GM18909 (cell line): ENCODE measurements around the gene SDR9C7.
"Not testable (repeated sequence)": the region's sequence is repeated elsewhere in the genome, so short reads cannot be mapped to it uniquely, and the experiment has no call there.

Experiments used
- ATAC-seq: cut with Tn5 transposase; IDR thresholded peaks from one replicate; pipeline ENCODE4 v1.9.1; 2021; ENCODE audit warnings: mild to moderate bottlenecking; ENCODE audit not compliant: unreplicated experiment, poor library complexity

Gene SDR9C7

GRCh38 chr12:56921346-56921745, 12.9 kb downstream of the SDR9C7 start:
- no peak for ATAC-seq

- ATAC-seq, result not testable (repeated sequence)
Measured at GRCh38 chr12:56918139-56918538, 16.1 kb downstream of the SDR9C7 start.

GRCh38 chr12:56916996-56917333, 17.2 kb downstream of the SDR9C7 start:
- ATAC-seq, result no peak

- no peak for ATAC-seq
Measured at GRCh38 chr12:56916296-56916995, 17.8 kb downstream of the SDR9C7 start.

- no peak for ATAC-seq
Measured at GRCh38 chr12:56914724-56915123, 19.5 kb downstream of the SDR9C7 start.

- ATAC-seq, result no peak
Measured at GRCh38 chr12:56914256-56914655, 20.0 kb downstream of the SDR9C7 start.

DNA sequence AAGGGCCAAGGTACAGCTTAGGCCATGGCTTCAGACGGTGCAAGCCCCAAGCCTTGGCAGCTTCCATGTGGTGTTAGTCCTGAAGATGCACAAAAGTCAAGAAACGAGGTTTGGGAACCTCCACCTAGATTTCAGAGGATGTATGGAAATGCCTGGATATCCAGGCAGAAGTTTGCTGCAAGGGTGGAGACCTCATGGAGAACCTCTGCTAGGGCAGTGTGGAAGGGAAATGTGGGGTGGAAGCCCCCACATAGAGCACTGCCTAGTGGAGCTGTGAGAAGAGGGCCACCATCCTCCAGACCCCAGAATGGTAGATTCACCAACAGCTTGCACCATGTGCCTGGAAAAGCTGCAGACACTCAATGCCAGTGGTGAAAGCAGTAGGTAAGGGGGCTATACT, 24.8 kb downstream of the SDR9C7 start:
- ATAC-seq, result not testable (repeated sequence)

DNA sequence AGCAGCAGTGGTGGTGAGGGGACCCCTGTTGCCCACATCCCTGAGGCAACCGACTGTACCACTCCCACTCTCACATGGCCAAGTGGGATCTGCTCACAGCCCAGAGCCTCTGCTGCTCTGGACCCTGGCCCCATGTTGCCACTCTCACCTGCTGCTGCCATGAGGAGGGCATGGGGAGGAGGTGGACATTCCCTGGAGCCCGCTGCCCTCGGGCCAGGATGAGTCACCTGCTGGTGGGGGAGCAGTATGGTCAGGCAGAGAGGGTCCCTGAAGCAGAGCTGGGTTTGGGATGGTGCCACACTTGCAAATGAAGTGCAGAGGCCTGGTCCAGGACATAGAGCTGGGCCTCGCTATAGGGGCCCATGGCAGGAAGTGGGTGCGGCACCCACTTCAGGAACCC, 26.1 kb downstream of the SDR9C7 start:
- no peak for ATAC-seq

DNA sequence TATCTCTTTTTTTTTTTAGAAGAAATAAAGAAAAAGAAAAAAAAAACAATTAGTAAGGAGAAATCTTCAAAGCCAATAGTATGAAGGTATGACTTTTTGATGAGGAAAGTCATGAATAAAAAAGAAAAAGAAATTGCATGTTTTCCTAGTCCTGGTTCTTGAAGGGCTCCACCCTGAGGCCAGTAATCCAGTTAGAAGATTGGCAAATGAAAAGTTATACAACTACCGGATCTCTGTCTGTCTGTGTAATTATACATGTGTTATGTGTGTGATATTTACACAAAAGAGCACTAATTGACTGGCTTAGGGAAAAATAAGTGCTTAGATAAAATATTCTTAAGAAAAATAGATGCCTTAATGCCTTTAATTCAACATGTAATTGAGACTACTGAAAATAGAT, 28.4 kb downstream of the SDR9C7 start:
- ATAC-seq, result no peak

DNA sequence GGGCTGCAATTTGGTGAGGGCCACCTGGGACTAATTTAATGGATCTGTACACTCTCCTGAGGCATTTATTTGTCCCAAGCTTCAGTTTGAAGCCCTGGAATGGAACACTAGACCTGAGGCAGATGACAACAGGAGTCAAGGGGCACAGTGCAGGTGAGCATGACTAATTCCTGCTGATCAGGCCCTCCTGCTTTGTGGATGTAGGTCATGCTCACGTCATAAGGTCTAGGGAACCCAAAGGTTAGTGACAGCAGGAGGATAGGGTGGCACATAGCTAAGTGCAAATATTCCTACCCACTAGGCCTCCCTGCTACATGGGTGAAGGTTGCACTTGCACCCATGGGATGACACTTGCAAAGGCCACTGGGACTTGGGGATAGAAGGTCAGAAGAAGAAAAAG, 30.8 kb downstream of the SDR9C7 start:
- no peak for ATAC-seq

DNA sequence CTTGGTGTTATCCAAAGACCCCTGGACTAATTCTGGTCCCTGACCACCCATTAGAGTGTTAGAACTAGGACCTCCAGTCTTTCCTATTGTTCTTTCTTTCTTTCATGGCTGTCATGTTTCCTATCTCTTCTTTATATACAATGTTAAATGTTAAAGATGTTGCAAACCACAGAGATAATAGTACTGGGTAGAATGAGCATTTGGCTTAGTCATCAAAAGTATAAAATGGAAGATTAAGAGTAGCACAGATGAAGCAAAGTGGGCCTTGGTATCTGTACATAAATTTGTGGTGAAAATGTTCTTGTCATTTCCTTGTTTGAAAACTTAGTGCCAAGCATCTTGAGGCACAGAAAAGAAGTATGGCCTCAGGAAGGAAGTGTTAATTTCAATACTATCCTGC, 32.9 kb downstream of the SDR9C7 start:
- ATAC-seq, result not testable (repeated sequence)

DNA sequence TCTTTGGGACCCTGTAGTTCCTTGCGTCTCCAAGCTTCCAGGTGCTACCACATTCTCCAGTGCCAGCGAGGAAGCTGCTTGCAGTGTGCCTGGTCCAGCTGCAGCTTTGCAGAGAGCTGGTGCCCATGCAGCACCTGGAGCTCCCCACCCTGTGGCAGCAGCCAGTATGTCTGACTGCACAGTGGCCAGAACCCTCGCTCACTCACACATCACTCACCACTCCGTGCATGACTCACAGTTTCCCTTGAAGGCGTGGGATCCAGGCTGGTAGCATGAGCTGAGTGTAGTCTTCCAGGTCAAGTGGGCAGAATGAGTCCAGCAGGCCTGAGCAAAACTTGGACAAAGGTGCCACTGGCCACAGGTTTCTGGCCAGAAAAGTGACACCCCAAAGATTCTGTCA, 33.6 kb downstream of the SDR9C7 start:
- ATAC-seq, result no peak

DNA sequence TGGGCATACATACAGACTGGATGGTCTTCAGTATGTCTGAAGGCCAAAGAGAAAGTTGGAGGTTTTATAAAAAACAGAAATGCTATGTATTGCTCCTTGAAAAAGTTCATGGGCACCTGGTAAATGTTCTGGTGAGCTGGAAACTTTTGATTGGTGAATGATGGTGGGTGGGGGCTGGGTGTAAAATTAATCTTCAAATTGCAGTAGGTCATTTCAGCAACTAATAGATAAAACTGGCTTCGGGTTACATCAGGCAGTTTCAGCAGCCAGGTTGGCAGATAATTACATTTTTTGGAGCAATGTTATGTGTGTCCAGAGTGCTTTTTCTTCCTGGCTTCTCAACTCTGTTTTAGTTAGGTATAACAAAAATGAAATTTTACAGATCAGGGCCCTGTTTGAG, 35.3 kb downstream of the SDR9C7 start:
- ATAC-seq, result no peak

GRCh38 chr12:56897844-56898361, 36.3 kb downstream of the SDR9C7 start:
- no peak for ATAC-seq

GRCh38 chr12:56896082-56896481, 38.1 kb downstream of the SDR9C7 start:
- no peak for ATAC-seq

DNA sequence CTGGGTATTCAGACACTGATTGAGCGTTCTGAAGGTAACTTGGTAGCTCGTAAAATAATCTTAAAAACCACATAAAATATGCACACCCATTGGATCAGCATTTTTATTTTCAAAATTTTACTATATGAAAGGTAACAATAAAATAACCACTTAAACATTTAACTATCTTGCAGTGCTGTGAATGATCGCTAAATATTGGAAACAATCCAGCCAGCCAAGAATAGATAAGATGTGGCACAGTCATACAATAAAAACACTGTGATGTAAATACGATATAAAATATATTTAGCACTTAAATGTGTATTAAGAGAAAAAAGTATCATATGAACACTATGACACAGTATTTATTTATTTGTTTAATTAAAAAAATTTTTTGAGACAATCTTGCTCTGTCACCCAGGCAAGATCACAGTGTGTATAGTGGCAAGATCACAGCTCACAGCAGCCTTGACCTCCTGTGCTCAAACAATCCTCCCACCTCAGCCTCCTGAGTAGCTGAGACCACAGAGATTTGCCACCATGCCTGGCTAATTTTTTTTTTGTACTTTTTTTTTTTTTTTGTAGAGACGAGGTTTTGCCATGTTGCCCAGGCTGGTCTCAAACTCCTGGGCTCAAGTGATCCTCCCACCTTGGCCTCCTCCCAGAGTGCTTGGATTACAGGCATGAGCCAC, 39.4 kb downstream of the SDR9C7 start:
- no peak for ATAC-seq

- ATAC-seq, result not testable (repeated sequence)
Measured at GRCh38 chr12:56891885-56892284, 42.3 kb downstream of the SDR9C7 start.

DNA sequence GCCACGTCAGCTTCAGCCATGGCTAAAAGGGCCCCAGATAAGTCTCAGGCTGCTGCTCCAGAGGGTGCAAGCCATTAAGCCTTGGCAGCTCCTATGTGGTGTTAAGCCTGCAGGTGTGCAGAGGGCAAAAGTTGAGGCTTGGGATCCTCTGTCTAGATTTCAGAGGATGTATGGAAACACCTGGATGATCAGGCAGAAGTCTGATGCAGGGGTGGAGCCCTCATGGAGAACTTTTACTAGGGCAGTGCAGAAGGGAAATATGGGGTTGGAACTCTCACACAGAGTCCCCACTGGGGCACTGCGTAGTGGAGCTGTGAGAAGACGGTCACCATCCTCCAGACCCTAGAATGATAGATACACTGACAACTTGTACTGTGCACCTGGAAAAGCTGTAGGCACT, 47.9 kb downstream of the SDR9C7 start:
- ATAC-seq, result no peak

DNA sequence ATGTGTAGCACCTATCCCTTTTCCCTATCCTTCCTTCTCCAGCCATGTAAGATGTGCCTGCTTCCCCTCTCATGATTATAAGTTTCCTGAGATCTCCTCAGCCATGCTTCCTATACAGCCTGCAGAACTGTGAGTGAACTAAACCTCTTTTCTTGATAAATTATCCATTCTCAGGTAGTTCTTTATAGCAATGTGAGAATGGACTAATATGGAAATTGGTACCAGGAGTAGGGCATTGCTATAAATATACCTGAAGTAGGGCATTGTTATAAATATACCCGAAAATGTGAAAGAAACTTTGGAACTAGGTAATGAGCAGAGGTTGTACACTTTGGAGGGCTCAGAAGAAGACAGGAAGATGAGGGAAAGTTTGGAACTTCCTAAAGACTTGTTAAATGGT, 48.9 kb downstream of the SDR9C7 start:
- ATAC-seq, result no peak

DNA sequence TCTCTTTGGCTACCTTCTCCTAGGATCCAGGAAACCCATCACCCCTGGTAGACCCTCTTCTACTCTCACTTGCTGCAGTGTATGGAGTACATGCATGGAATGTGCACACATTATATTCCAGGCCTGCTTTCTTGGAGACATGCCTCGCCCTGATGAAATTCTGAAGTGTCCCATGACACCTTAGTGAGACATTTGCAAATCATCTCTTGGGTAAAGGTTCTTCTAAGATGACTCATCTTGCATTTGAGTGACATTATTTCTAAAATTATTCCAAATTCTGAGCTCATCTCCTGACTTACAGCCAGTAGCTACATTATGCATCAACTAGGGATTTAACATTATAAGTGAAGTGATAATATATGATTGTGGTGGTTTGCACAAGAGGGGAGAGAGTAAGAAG, 49.8 kb downstream of the SDR9C7 start:
- ATAC-seq, result no peak

GRCh38 chr12:56882407-56882806, 51.8 kb downstream of the SDR9C7 start:
- not testable (repeated sequence) for ATAC-seq
